RPMI7951 (cell line): ENCODE results near the gene FAM174C. TPM values are rescaled to one million over a fixed set of nuclear protein-coding genes. Genes with fewer than 3 reads are reported as not detected.
"Not testable (repeated sequence)": the region's sequence is repeated elsewhere in the genome, so short reads cannot be mapped to it uniquely, and the experiment has no call there.

Source experiments
- DNase-seq: peaks from one replicate; pipeline ENCODE4 v3.0.0-alpha.2; 2012; ENCODE audit warnings: low read depth
- total RNA-seq: library from RNA; depleted of rRNA; stranded (reverse); fragments of >200 nt; shearing (Covaris generic); gene quantifications from 2 replicates; pipeline ENCODE4 v1.2.3, GENCODE V29; 2014

The FAM174C gene
- total RNA-seq, 1 experiment from 2014 or later: 57.6 TPM

DNA sequence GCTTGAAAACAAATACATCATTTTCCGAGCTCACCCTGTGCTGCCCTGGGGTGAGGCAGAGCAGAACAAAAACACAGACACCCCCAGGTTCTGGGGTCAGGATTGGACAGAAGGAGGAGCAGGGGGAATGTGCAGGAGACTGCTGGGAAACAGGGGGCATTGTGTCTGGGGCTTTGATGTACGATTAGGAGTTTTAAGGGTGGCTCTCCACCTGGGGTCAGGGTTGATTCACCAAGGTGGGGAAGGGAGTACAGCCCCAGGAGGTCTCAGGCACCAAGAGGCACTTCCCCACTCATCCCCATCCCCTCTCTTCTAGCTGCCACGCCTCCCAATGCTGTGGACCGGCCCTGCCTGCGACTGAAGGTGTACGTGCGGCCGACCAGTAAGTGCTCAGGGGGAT is 22.9 kb downstream of the FAM174C start:
- DNase-seq: no peak

DNA sequence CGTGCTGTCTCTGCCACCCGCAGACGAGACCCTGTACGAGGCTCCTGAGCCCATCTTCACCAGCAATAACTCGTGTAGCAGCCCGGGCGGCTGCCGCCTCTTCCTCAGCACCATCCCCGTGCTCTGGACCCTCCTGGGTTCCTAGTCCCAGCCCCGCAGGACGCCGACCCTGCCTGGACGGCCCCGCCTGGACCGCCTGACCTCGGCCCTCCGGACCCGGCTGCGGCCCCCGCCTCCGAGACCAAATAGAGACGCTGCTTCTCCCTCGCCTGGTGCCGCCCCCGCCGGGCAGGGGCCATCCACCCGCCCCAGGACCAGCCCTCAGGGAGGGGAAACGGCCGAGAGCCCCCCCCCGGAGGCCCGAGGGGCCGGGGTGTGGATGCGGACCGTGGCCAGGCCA is 24.5 kb downstream of the FAM174C start:
- no peak for DNase-seq

GRCh38 chr19:1300744-1301490 is 25.6 kb downstream of the FAM174C start:
- no peak for DNase-seq

- no peak for DNase-seq
Observed at GRCh38 chr19:1302533-1303239, 27.4 kb downstream of the FAM174C start.

GRCh38 chr19:1304197-1304924 is 29.0 kb downstream of the FAM174C start:
- no peak for DNase-seq

DNA sequence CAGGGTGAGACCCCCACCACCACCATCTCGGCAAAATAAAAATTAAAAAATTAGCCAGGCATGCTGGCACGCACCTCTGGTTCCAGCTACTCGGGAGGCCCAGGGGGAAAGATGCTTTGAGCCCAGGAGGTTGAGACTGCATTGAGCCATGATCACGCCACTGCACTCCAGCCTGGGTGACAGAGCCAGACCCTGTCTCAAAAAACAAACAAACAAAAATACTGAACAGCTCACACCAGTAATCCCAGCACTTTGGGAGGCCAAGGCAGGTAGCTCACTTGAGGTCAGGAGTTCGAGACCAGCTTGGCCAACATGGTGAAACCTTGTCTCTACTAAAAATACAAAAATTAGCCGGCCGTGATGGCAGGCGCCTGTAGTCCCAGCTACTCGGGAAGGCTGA is 30.0 kb downstream of the FAM174C start:
- not testable (repeated sequence) for DNase-seq

GRCh38 chr19:1307320-1307719 is 32.0 kb downstream of the FAM174C start:
- no peak for DNase-seq

DNA sequence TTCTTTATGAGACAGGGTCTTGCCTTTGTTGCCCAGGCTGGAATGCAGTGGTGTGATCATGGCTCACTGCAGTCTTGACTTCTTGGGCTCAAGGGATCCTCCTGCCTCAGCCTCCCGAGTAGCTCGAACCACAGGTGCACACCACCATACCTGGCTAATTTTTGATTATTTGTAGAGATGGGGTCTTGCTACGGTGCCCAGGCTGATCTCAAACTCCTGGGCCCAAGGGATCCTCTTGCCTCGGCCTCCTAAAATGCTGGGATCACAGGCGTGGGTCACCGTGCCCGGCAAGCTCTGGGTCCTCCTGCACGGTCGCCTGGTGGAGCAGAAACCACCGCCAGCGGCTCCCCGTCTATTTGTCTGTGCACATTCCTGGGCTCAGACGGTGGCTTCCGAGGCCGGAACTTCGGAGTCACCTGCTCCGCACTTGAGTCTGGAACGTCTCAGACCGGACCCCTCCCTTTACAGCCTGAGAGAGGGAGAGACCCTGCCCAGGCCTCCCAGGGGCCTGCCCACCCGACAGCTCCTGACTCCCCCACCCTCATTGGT is 32.5 kb downstream of the FAM174C start:
- no peak for DNase-seq

DNA sequence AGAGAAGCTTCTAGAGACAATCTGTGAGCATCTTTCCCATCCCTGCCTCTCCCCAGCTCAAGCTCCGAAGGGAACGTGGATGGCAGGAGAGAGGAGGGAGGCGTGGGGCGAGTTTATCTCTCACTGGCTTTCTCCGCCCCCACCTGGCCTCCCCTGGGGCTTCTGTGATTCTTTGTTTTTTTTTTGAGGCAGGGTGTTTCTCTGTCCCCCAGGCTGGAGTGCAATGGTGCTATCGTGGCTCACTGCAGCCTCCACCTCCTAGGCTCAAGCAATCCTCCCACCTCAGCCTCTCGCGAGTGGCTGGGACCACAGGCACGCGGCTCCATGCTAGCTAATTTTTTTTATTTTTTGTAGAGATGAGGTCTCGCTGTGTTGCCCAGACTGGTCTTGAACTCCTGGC is 33.4 kb downstream of the FAM174C start:
- no peak for DNase-seq

DNA sequence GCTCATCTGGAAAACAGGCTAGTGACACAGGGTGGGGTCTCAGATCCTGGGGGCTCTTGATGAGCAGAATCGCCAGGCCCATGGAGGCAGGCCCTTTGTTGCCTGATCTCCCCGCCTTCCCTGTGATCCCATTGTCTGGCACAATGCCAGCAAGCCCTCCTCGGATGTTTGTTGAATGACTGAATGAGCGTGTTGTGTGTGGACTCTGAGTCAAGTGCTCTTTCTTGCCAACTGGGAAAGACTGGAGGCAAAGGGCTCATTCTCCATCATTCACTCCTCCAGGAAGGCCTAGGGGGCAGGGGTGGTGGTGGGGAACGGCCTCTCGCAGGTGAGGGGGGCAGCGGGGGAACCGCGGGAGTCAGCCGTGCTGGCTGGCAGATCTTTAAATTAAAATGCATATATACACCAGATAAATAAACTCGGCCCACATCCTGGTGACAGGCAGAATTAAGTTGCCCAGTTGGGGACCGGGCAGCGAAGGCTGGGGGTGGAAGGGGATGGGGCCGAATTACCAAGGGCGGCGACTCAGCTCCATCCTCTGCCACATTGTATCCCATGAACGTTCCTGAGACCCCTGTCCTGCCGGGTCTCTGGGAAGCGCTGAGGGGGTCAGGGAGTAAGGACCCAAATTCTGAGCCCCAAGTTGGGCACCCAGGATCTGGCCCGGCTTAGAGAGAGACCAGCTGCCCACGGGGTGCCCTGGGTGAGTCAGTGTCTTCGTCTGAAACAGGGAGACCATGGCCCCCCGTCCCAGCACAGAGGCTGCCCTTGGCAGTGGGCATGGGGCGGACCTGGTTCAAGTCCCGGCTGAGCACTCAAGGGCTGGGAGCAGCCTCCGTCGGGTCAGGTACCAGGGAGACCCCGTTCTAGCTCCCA is 34.9 kb downstream of the FAM174C start:
- no peak for DNase-seq

DNA sequence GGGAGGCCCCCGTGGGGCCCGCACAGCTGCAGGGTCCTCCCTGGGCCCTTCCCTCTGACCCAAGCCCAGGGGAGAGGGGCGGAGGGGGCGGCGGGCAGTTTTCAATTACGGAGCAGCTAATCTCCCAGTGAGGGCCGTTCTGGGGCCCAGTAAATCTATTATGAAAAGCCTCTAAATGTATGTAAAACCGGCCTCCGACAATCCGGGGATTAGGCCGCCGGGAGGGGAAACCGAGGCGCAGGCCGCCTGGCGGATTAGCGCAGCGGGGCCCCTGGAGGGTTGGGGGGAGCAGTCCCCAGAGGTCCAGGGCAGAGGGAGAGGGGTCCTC is 35.5 kb downstream of the FAM174C start:
- no peak for DNase-seq

- peak; percentile 26 for DNase-seq
Observed at GRCh38 chr19:1311543-1312091, 36.3 kb downstream of the FAM174C start.

DNA sequence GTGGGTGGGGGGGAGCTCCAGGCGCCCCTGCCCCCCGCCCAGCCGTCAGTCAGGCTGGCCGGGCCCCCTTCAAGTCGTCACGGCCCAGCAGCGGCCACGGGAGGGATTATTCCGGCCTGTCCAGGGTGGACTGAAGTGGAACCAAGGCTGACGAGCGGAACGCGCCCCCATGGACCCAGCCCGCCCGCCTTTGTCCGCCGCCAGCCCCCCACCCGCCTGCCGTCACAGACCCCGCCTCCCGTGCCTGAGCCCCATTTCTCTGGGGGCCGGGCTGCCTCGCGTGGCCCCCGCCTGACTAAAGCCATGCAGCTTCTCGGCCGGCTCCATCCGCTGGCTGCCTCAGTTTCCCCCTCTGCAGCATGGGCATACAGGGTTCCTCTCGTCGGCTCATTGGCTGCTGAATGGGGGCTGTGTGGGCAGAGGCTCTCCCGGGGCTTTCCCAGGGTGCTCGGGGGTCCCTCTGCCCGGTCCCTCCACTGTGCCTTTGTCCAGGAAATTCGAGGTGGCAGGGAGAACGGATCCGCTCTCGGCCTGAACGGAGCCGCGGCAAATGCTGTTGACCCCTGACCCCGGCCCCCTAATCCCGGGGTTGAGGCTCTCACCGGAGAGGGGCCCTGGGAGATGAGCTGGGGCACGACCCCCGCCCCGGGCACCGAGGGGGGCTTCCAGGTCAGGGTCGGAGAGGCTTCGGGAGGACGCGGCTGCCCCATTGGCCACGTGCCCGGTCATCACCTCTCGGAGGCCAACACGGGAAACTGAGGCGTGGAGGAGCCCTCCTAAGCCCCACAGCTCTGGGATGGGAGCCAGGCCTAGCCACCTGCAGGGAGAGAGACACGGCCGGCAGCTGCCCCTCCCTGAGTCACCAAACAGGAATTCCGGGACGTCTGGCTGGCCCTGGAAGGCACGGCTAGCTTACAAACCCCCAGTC is 37.7 kb downstream of the FAM174C start:
- DNase-seq: peak; percentile 72

- DNase-seq: no peak
Observed at GRCh38 chr19:1313695-1314613, 38.6 kb downstream of the FAM174C start.

- DNase-seq: peak; percentile 50
Observed at GRCh38 chr19:1315470-1316166, 40.3 kb downstream of the FAM174C start.

DNA sequence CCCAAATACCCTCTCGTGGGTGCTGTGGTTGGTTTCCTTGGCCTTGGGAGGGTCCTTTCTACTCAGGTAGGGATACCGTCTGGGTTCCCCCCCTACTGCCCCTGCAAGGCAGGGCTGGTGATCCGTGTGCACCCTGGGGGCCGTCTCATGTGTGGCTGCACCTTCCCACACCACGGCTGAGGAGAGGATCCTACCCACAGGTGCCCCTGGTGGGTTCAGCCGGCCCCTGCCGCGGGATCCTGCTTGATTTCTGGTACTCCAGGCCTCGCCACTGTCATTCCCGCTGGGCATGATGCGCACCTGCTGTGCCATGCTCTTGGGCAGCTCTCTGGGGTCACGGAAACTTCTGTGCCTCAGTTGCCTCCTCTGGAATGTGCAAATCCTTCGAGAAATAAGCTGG is 41.1 kb downstream of the FAM174C start:
- no peak for DNase-seq

GRCh38 chr19:1317274-1318003 is 42.1 kb downstream of the FAM174C start:
- no peak for DNase-seq
